HepG2 (cell line): ENCODE measurements around the gene RRBP1. TPM values are rescaled to one million over a fixed set of nuclear protein-coding genes. Genes with fewer than 3 reads are reported as not detected.

Experiments used
- ASH2L ChIP-seq: fragments of 300-600, 200-600 bp; sonication (generic); IDR thresholded peaks from 2 replicates; pipeline ENCODE4 v1.7.0; 2017; ENCODE audit warnings: low read depth, mild to moderate bottlenecking, moderate library complexity, mixed read lengths, low read length; ENCODE audit not compliant: insufficient read length
- CREB1 ChIP-seq, 2 experiments: fragments of 450-650 bp in 1 of 2; IDR thresholded peaks; 2 replicates each; pipeline ENCODE4 v1.6.1; 2016 to 2017; ENCODE audit warnings: control low read depth in 1 of 2, mild to moderate bottlenecking in 1 of 2, missing compliant biosample characterization in 1 of 2, missing genetic modification characterization in 1 of 2
- EEA1 ChIP-seq: sonication (generic); formaldehyde crosslinking; IDR thresholded peaks from 2 replicates; pipeline ENCODE4 v1.5.1; 2020; ENCODE audit warnings: mild to moderate bottlenecking, missing genetic modification reagents, borderline replicate concordance
- ESRRA ChIP-seq: sonication (generic); formaldehyde crosslinking; IDR thresholded peaks from 2 replicates; pipeline ENCODE4 v1.5.1; 2020; ENCODE audit warnings: mild to moderate bottlenecking, low read depth, missing genetic modification reagents
- GFI1 ChIP-seq: sonication (generic); formaldehyde crosslinking; IDR thresholded peaks from 2 replicates; pipeline ENCODE4 v1.5.0; 2020; ENCODE audit warnings: missing genetic modification reagents, mild to moderate bottlenecking, borderline replicate concordance
- IKZF1 ChIP-seq: fragments of 450-650 bp; IDR thresholded peaks from 2 replicates; pipeline ENCODE4 v1.7.1; 2016
- KAT2B ChIP-seq: fragments of 150-350 bp; IDR thresholded peaks from 2 replicates; pipeline ENCODE4 v1.6.1; 2014; ENCODE audit warnings: low read depth, low read length, borderline replicate concordance
- MIER2 ChIP-seq: IDR thresholded peaks from 2 replicates; pipeline ENCODE4 v1.6.1; 2016; ENCODE audit warnings: missing biosample characterization, missing genetic modification reagents
- MYC ChIP-seq: sonication (generic); formaldehyde crosslinking; IDR thresholded peaks from 2 replicates; pipeline ENCODE4 v1.9.0; 2021; ENCODE audit warnings: missing genetic modification reagents, borderline replicate concordance
- NFE2L2 ChIP-seq: fragments of 150-350 bp; IDR thresholded peaks from 2 replicates; pipeline ENCODE4 v1.6.1; 2014; ENCODE audit warnings: low read length
- NR2F1 ChIP-seq, 2 experiments: fragments of 450-650 bp in 1 of 2; formaldehyde crosslinking in 1 of 2; IDR thresholded peaks; 2 replicates each; pipeline versions ENCODE4 v1.5.0 to v1.6.1; 2016 to 2020; ENCODE audit warnings: mild to moderate bottlenecking in 1 of 2, missing compliant biosample characterization in 1 of 2, missing genetic modification reagents in 1 of 2, moderate library complexity in 1 of 2
- PTBP1 ChIP-seq: fragments of 200-400 bp; formaldehyde crosslinking; IDR thresholded peaks from 2 replicates; pipeline ENCODE4 v1.6.1; 2018; ENCODE audit warnings: low read length, low read depth; ENCODE audit not compliant: poor library complexity, severe bottlenecking
- SIN3A ChIP-seq: IDR thresholded peaks from 2 replicates; pipeline ENCODE4 v1.6.1; 2011; ENCODE audit warnings: low read depth, mild to moderate bottlenecking, control low read depth, low read length, borderline replicate concordance
- SSRP1 ChIP-seq: IDR thresholded peaks from 2 replicates; pipeline ENCODE4 v1.6.1; 2016; ENCODE audit warnings: control low read depth
- TAF1 ChIP-seq: sonication (generic); formaldehyde crosslinking; IDR thresholded peaks from 2 replicates; pipeline ENCODE4 v1.4.0; 2020; ENCODE audit warnings: missing genetic modification reagents
- ZBTB7B ChIP-seq: sonication (generic); formaldehyde crosslinking; IDR thresholded peaks from 2 replicates; pipeline ENCODE4 v1.4.0; 2020; ENCODE audit warnings: missing genetic modification reagents
- ZFP36 ChIP-seq: fragments of 150-350 bp; IDR thresholded peaks from 2 replicates; pipeline ENCODE4 v1.6.1; 2018; ENCODE audit warnings: borderline replicate concordance, low read length, low read depth; ENCODE audit not compliant: partially characterized antibody
- ZFP37 ChIP-seq: sonication (generic); formaldehyde crosslinking; IDR thresholded peaks from 2 replicates; pipeline ENCODE4 v1.4.0; 2020; ENCODE audit warnings: missing genetic modification reagents, borderline replicate concordance
- ZNF101 ChIP-seq: sonication (generic); formaldehyde crosslinking; IDR thresholded peaks from 2 replicates; pipeline ENCODE4 v1.4.0; 2020; ENCODE audit warnings: mild to moderate bottlenecking, low read depth, missing genetic modification reagents, borderline replicate concordance
- ZNF180 ChIP-seq: sonication (generic); formaldehyde crosslinking; IDR thresholded peaks from 2 replicates; pipeline ENCODE4 v1.4.0; 2020; ENCODE audit warnings: low read depth, missing genetic modification reagents, borderline replicate concordance
- ZNF75D ChIP-seq: sonication (generic); formaldehyde crosslinking; IDR thresholded peaks from 2 replicates; pipeline ENCODE4 v1.8.1; 2023; ENCODE audit warnings: missing genetic modification reagents, mild to moderate bottlenecking, borderline replicate concordance
- ZNF776 ChIP-seq: sonication (generic); formaldehyde crosslinking; IDR thresholded peaks from 2 replicates; pipeline ENCODE4 v1.4.0; 2020; ENCODE audit warnings: mild to moderate bottlenecking, missing genetic modification reagents
- ZSCAN31 ChIP-seq: sonication (generic); formaldehyde crosslinking; IDR thresholded peaks from 2 replicates; pipeline ENCODE4 v1.5.0; 2020; ENCODE audit warnings: low read depth, mild to moderate bottlenecking, missing genetic modification reagents
- polyA plus RNA-seq, 8 experiments: library from polyadenylated mRNA; depleted of rRNA in 3 of 8; stranded (reverse) in 7 of 8; unstranded in 1 of 8; fragments of >200 nt; fragmentation: Illumina TruSeq in 4 of 8; extraction: Trizol in 4 of 8; gene quantifications; 2 replicates each; pipeline versions ENCODE4 v1.2.1 to v1.2.3, GENCODE V29; 2011 to 2016; ENCODE audit warnings: low read depth in 4 of 8, missing spikeins in 1 of 8, mixed read lengths in 1 of 8; ENCODE audit not compliant: insufficient read depth in 1 of 8
- total RNA-seq, 5 experiments: library from RNA; depleted of rRNA; stranded (reverse); fragments of >200 nt; fragmentation: Illumina TruSeq; extraction: Trizol; gene quantifications; 2 replicates each; pipeline ENCODE4 v1.2.3, GENCODE V29; 2016; ENCODE audit warnings: low read depth in 1 of 5
- TF ChIP-seq, protein P1 (sequence below): sonication (generic); formaldehyde crosslinking; IDR thresholded peaks from 2 replicates; pipeline ENCODE4 v1.8.1; 2023; ENCODE audit warnings: mild to moderate bottlenecking, missing genetic modification reagents
- TF ChIP-seq, protein P2 (sequence below): sonication (generic); formaldehyde crosslinking; IDR thresholded peaks from 2 replicates; pipeline ENCODE4 v1.5.0; 2020; ENCODE audit warnings: missing genetic modification reagents
- TF ChIP-seq, protein P3 (sequence below): IDR thresholded peaks from 2 replicates; pipeline ENCODE4 v1.6.1; 2016; ENCODE audit warnings: mild to moderate bottlenecking
- TF ChIP-seq, protein P4 (sequence below): fragments of 450-650 bp; IDR thresholded peaks from 2 replicates; pipeline ENCODE4 v1.6.1; 2016

The RRBP1 gene
- total and polyA plus RNA-seq, 2 of the 13 experiments (the other 11 are each of a cell fraction or from before 2014, with no cell fraction given) = 150 to 222 TPM

DNA sequence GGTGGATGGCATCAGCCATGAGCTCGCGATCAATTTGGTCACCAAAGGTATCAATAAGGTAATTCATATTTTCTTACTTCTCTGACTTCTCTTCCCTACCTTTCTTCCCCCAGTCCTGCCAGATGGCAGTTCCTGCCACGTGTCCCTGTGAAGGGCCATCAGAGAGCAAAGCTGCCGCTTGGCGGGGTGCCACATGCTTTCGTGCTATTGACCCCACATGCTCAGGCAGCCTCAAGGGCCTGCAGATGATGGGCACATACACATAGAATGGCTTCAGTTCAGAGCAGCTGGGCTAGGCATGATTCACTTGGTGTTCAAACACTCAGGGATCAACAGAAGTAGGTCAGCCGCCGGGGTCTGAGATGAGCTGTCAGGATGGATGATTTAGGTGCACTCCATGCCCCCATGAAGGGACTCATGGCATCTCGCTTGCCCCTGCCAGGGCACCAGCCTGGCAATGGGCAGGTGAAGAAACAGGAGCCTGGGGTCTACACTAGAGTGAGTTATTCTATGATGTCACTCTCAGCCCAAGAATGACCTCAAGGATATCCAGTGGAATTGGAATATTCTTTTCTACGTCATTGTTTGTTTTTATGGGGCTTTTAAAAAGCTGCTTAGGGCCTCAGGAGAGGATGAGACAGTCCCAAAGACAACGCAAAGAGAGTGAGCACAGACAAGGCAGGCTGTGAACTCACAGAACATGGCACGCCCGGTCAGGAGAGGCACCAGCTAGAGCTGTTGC, 43.2 kb upstream of the RRBP1 start (continued):
- TF ChIP-seq SIN3A (peak; percentile 37; the same call in 1 of the 2 replicates), NFE2L2 (no peak), ZNF101 (no peak), ZFP36 (no peak), EEA1 (CRISPR knock-in tag) (no peak), ZSCAN31 (no peak), ESRRA (CRISPR knock-in tag) (no peak), TAF1 (CRISPR knock-in tag) (no peak), PTBP1 (no peak), SSRP1 (CRISPR knock-in tag) (0 out of 2 replicates have a peak, but pooled peaks have one; percentile 64), NR2F1 (CRISPR knock-in tag; IDR thresholded peaks at IDR 0.05) (peak in 1 of 2 experiments; percentile 42; a peak in 2 of 4 replicates), CREB1 (IDR thresholded peaks at IDR 0.05) (peak; percentile 78), CREB1 (CRISPR knock-in tag; IDR thresholded peaks at IDR 0.05) (no peak), ZFP37 (no peak), MIER2 (CRISPR knock-in tag) (no peak), IKZF1 (no peak), ZNF180 (CRISPR knock-in tag) (no peak), ASH2L (no peak), GFI1 (CRISPR knock-in tag) (no peak), ZBTB7B (no peak), KAT2B (no peak), MYC (CRISPR knock-in tag) (peak; percentile 59), ZNF75D (CRISPR knock-in tag) (no peak), ZNF776 (CRISPR knock-in tag) (0 out of 2 replicates have a peak, but pooled peaks have one; percentile 42)
- TF ChIP-seq, protein P1, sequence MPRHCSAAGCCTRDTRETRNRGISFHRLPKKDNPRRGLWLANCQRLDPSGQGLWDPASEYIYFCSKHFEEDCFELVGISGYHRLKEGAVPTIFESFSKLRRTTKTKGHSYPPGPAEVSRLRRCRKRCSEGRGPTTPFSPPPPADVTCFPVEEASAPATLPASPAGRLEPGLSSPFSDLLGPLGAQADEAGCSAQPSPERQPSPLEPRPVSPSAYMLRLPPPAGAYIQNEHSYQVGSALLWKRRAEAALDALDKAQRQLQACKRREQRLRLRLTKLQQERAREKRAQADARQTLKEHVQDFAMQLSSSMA (CRISPR knock-in tag) = no peak
- TF ChIP-seq, protein P2, sequence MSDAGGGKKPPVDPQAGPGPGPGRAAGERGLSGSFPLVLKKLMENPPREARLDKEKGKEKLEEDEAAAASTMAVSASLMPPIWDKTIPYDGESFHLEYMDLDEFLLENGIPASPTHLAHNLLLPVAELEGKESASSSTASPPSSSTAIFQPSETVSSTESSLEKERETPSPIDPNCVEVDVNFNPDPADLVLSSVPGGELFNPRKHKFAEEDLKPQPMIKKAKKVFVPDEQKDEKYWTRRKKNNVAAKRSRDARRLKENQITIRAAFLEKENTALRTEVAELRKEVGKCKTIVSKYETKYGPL (CRISPR knock-in tag) = no peak
- TF ChIP-seq, protein P3, sequence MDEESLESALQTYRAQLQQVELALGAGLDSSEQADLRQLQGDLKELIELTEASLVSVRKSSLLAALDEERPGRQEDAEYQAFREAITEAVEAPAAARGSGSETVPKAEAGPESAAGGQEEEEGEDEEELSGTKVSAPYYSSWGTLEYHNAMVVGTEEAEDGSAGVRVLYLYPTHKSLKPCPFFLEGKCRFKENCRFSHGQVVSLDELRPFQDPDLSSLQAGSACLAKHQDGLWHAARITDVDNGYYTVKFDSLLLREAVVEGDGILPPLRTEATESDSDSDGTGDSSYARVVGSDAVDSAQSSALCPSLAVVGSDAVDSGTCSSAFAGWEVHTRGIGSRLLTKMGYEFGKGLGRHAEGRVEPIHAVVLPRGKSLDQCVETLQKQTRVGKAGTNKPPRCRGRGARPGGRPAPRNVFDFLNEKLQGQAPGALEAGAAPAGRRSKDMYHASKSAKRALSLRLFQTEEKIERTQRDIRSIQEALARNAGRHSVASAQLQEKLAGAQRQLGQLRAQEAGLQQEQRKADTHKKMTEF (CRISPR knock-in tag) = peak; percentile 21; the same call in 1 of the 2 replicates
- TF ChIP-seq, protein P4, sequence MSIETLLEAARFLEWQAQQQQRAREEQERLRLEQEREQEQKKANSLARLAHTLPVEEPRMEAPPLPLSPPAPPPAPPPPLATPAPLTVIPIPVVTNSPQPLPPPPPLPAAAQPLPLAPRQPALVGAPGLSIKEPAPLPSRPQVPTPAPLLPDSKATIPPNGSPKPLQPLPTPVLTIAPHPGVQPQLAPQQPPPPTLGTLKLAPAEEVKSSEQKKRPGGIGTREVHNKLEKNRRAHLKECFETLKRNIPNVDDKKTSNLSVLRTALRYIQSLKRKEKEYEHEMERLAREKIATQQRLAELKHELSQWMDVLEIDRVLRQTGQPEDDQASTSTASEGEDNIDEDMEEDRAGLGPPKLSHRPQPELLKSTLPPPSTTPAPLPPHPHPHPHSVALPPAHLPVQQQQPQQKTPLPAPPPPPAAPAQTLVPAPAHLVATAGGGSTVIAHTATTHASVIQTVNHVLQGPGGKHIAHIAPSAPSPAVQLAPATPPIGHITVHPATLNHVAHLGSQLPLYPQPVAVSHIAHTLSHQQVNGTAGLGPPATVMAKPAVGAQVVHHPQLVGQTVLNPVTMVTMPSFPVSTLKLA = peak; percentile 69
